ENCODE results near the gene AGAP2.
A peak's percentile ranks its signal among the peaks of the same experiment; 100 is the strongest.
"Not testable (repeated sequence)": the region's sequence is repeated elsewhere in the genome, so short reads cannot be mapped to it uniquely, and the experiment has no call there.

The AGAP2 gene

GRCh38 chr12:57738661-57739237 is at the start of gene AGAP2:
TSS of gene AGAP2 (minus strand) at chr12:57738742. CDS start at chr12:57738246, 496 bp downstream.
- no peak for DNase-seq (ENCODE audit: low read depth)

- DNase-seq (ENCODE audit: low read depth): no peak
Measured at GRCh38 chr12:57783861-57784260, 45.3 kb upstream of the AGAP2 start.

DNA sequence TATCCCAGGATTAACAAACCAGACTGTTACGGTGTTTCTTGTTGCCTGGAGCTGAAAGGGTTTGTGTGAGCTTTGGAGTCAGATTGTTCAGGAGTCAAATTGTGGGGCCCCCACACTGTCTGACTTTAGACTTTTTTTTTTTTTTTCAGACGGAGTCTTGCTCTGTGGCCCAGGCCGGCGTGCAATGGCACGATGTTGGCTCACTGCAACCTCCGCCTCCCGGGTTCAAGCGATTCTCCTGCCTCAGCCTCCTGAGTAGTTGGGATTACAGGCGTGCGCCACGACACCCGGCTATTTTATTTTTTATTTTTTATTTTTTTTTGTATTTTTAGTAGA is 44.9 kb upstream of the AGAP2 start:
- no peak for DNase-seq (ENCODE audit: low read depth)

DNA sequence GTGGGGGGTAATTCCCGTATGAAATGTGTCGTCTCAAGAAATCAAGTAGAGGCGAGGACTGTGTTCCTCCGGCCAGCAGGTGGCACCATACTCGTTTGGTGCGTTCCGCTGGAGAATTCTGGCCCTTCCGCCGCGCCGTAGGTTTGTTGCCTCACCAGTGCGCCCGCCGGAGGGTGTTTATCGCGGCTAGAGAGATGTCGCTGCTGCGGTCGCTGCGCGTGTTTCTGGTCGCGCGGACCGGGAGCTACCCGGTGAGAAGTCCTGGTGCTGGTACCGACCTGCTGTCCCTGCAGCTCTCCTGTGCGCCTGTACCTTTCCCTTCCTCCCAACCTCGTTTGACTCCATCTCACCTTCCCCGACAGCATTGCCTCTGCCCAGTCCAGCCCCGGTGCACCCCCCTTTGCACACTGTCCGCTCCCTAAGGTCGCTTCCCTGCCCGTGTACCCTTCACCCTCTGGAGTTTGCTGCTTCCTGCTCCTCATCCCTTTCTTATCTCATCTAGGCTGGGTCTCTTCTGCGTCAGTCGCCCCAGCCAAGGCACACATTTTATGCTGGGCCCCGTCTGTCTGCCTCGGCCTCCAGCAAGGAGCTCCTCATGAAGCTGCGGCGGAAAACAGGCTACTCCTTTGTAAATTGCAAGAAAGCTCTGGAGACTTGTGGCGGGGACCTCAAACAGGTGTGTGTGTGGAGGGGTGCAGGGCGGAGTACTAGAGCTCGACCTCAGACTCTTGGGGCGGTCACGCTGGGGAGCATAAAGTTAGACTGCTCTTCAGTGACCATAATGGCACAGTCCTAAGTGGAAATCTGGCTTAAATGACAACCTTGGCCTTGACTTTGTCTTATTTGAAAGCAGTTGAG is 44.3 kb upstream of the AGAP2 start, which contains the start of gene TSFM:
Gene TSFM (plus strand): TSS at position 180 of the 858 bp plus-strand sequence. CDS start 15 bp downstream, at position 195.
- DNase-seq (ENCODE audit: low read depth): peak; percentile 73

DNA sequence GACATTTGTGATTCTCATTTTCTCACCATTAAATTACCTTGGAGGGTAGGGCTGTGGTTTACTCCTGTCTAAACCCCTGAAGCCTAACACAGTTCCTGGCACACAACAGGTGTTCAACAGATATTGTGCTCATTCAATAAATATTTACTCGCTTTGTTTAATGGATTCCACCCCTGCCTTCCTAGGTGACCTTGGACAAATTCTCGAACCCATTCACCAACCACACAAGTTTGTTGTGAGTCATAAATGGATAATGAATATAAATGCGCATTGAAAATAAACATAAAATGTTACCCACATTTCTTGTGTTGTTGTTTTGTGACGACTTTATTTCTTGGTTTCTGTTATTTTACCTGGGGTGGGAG is 43.7 kb upstream of the AGAP2 start:
- DNase-seq (ENCODE audit: low read depth): no peak

DNA sequence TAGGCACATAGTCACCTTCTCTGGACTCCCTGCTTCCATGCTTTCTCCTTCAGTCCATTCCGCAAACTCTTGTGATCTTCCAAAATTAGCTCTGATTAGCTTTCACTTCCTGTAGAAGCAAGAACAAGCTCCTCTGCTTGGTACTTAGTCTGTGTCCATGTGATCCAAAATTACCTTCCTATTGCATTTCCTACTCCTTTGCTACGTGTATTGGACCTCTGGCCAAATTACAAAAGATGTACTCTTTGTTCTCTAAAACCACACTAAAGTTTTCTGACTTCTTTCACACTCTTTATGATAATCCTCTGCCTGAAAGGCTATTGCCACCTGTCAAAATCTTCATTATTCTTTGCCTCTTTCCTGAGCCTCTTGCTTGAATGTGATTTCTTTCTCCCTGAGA is 43.3 kb upstream of the AGAP2 start:
- no peak for DNase-seq (ENCODE audit: low read depth)

DNA sequence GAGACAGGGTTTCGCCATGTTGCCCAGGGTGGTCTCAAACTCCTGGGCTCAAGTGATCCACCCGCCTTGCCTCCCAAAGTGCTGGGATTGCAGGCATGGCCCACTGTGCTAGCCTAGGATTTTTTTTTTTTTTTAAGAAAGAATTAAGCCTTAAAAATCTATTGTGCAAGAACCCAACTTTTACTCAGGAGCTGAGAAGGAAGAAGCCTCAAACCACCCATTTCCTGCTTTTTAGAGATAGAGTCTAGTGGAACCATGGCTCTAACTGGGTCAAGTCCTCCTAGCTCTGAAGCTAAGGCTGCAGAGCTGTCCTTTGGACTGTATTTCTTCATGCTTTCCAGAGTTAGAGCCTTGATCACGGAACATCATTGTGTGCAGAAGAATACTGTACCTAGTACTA is 42.7 kb upstream of the AGAP2 start:
- DNase-seq (ENCODE audit: low read depth): no peak

DNA sequence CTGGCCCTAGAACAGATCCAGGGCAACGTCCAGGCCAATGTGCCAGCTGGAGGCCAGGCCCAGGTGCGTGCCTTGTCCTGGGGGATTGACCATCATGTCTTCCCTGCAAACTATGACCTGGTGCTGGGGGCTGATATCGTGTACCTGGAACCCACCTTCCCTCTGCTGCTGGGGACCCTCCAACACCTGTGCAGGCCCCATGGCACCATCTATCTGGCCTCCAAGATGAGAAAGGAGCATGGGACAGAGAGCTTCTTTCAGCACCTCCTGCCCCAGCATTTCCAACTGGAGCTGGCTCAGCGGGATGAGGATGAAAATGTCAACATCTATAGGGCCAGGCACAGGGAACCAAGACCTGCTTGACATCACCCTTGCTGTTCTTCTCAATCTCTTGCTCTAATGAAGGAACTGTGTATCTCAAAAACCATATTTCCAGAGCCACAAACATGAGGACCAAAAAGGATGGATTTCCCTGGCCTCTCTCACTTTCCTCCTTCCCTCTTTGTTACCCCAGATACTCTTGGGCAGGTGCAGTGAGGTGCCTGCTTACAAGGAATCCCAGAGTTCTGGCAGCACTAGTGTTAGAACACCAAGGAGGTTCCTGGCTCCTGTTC is 41.8 kb upstream of the AGAP2 start:
- no peak for DNase-seq (ENCODE audit: low read depth)

- no peak for DNase-seq (ENCODE audit: low read depth)
Measured at GRCh38 chr12:57779736-57780135, 41.2 kb upstream of the AGAP2 start.

GRCh38 chr12:57777911-57778310 is 39.4 kb upstream of the AGAP2 start:
- DNase-seq (ENCODE audit: low read depth): no peak

- DNase-seq (ENCODE audit: low read depth): no peak
Measured at GRCh38 chr12:57777367-57777766, 38.8 kb upstream of the AGAP2 start.

GRCh38 chr12:57776247-57776587 is 37.7 kb upstream of the AGAP2 start:
- DNase-seq (ENCODE audit: low read depth): no peak

DNA sequence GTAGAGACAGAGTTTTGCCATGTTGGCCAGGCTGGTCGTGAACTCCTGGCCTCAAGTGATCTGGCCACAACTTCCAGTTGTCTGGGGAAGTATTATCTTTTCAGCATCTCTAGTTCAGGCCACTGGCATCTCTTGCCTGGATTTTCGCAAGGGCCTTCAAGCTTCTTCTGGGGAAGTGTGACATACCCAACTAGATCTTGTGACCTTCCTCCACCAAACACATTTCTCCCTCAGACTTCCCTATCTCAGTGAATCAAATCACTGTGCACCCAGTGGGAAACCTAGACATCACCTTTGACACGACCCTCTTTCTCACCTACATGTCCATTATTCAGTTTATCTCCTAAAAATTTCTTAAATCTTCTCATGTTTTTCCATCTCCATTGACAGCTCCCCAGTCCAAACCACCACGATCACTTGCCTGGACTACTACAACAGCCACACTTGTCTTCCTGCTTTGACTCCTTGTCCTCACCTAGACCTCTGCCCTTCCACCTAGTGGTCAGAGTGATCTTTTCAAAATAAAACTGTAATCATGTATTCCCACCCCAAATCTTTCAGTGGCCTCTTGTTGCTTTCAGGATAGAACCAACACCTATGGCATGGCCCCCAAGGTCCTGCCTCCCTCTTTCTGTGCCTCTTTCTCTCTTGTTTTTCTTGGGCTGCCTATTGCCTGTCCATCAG is 37.2 kb upstream of the AGAP2 start:
- DNase-seq (ENCODE audit: low read depth): no peak

DNA sequence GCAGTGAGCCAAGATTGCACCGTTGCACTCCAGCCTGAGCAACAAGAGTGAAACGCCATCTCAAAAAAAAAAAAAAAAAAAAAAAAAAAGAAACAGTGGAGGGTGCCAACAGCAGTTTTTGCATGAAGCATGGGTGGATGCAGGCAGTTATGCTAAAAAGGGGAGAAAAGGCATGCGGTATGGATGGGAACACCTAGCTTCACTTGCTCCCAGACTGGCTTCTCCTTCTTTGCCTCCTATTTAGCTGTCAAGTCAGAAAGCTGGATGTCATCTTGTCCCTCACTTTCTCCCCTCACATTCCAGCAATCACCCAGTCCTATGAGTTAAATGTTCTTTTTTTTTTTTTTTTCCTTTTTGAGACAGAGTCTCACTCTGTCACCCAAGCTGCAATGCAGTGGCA is 36.5 kb upstream of the AGAP2 start:
- no peak for DNase-seq (ENCODE audit: low read depth)

GRCh38 chr12:57774634-57775033 is 36.1 kb upstream of the AGAP2 start:
- DNase-seq (ENCODE audit: low read depth): not testable (repeated sequence)

- DNase-seq (ENCODE audit: low read depth): no peak
Measured at GRCh38 chr12:57772429-57773322, 34.1 kb upstream of the AGAP2 start, which contains the start of gene EEF1AKMT3. TSS of gene EEF1AKMT3 (plus strand) at chr12:57772614. CDS start at chr12:57772725, 111 bp downstream.

- DNase-seq (ENCODE audit: low read depth): peak; percentile 83
Measured at GRCh38 chr12:57771873-57772428, 33.4 kb upstream of the AGAP2 start, which contains the start of gene METTL1. TSS of gene METTL1 (minus strand) at chr12:57772105. CDS start at chr12:57772083, 22 bp downstream.

- DNase-seq (ENCODE audit: low read depth): peak; percentile 63
Measured at GRCh38 chr12:57771236-57771872, 32.8 kb upstream of the AGAP2 start.

GRCh38 chr12:57770734-57771133 is 32.2 kb upstream of the AGAP2 start:
- DNase-seq (ENCODE audit: low read depth): no peak

DNA sequence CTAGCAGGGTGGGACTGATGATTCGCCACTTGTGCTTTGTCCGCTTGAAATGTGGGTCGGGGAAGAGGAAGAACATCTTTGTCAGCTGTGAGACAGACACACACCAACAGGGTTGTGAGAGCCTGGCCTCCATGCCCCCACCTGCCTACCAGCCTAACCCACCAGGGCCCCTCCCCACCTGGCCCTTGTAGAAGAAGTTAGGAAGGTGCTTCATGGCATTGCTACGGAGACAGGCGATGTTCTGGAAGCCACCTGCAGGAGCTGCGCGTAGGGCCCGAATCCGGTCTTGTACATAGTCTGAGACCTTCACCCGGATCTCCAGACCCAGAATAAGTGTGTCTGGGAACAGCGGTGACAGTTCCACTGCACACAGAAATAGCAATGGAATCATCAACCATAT is 31.1 kb upstream of the AGAP2 start:
- no peak for DNase-seq (ENCODE audit: low read depth)

DNA sequence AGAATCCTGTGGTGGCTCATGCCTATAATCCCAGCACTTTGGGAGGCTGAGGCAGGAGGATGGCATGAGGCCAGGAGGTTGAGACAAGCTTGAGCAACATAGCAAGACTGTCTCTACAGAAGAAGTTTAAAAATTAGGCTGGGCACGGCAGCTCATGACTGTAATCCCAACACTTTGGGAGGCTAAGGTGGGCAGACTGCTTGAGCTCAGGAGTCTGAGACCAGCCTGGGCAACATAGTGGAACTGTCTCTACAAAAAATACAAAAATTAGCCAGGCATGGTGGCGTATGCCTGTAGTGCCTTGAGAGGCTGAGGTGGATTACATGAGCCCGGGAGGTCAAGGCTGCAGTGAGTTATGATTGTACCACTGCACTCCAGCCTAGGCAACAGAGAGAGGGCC is 29.3 kb upstream of the AGAP2 start:
- DNase-seq (ENCODE audit: low read depth): no peak
